H1 (cell line): ENCODE data around the gene RPS21.

ENCODE experiments used
- EZH2 ChIP-seq: fragments of 200-600 bp; sonication (generic); IDR thresholded peaks from 2 replicates; pipeline ENCODE4 v1.7.1; 2012; ENCODE audit warnings: low read depth, mild to moderate bottlenecking, moderate library complexity, low read length, inconsistent platforms; ENCODE audit not compliant: severe bottlenecking
- GABPA ChIP-seq: IDR thresholded peaks from 2 replicates; pipeline ENCODE4 v1.6.1; 2011; ENCODE audit warnings: mild to moderate bottlenecking, low read length, moderate library complexity, borderline replicate concordance; ENCODE audit not compliant: insufficient read depth
- KDM5A ChIP-seq: fragments of 200-600 bp; IDR thresholded peaks from 2 replicates; pipeline ENCODE4 v1.7.1; 2012; ENCODE audit warnings: mild to moderate bottlenecking, low read length, inconsistent platforms, mixed read lengths
- SIN3A ChIP-seq, 2 experiments: IDR thresholded peaks in 1 of 2; conservative IDR thresholded peaks in 1 of 2; 2 replicates each; pipeline ENCODE4 v1.6.1; 2011 to 2012; ENCODE audit warnings: low read length in 2 of 2, improper control_type of control experiment in 1 of 2, low read depth in 1 of 2, mild to moderate bottlenecking in 1 of 2
- TF ChIP-seq, protein P1 (sequence below), 3 experiments: IDR thresholded peaks; 1 replicate in 2 of 3; 2 replicates in 1 of 3; pipeline versions ENCODE4 v1.5.1 to v1.6.1; 2011; ENCODE audit warnings: low read length in 3 of 3, mild to moderate bottlenecking in 3 of 3, inconsistent platforms in 2 of 3, low read depth in 1 of 3, moderate library complexity in 1 of 3; ENCODE audit not compliant: insufficient read depth in 1 of 3; ENCODE audit errors: control extremely low read depth in 1 of 3

DNA sequence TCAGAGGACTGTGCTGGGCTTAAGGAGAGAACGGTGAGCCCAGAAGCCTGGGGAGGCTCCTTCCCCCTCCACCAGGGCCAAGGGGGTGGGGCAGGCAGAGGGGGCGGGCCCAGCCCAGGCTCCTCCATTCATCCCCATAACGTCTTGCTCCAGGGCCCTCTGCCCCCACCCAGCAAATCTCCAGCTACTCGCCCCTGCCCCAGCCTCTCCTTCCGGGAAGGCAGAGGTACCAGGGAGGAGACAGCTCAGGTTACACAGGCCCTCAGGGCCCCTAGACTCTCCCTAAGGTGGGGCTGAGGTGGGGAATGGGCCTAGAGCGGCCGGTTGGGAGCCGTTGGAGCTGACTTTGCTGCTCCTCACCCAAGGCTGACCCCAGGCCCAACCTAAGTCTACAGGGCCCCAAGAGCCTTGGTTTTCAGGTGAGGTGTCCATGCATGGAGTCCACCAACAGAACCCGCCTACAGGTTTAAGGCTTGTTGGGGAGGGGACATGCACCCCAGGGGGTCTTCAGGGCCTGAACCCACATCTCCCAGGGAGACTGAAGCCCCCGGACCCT lies 21.0 kb upstream of the RPS21 start:
- TF ChIP-seq EZH2 (no peak), KDM5A (no peak), GABPA (no peak), SIN3A (conservative IDR thresholded peaks at IDR 0.05 in 1 of 2, IDR thresholded peaks at IDR 0.05 in 1 of 2; ENCODE audit: low read depth in 1 of 2, low read length in 2 of 2) (no peak; a peak in 1 of 4 replicates)
- TF ChIP-seq, protein P1, sequence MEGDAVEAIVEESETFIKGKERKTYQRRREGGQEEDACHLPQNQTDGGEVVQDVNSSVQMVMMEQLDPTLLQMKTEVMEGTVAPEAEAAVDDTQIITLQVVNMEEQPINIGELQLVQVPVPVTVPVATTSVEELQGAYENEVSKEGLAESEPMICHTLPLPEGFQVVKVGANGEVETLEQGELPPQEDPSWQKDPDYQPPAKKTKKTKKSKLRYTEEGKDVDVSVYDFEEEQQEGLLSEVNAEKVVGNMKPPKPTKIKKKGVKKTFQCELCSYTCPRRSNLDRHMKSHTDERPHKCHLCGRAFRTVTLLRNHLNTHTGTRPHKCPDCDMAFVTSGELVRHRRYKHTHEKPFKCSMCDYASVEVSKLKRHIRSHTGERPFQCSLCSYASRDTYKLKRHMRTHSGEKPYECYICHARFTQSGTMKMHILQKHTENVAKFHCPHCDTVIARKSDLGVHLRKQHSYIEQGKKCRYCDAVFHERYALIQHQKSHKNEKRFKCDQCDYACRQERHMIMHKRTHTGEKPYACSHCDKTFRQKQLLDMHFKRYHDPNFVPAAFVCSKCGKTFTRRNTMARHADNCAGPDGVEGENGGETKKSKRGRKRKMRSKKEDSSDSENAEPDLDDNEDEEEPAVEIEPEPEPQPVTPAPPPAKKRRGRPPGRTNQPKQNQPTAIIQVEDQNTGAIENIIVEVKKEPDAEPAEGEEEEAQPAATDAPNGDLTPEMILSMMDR (IDR thresholded peaks at IDR 0.05; ENCODE audit: control extremely low read depth in 1 of 3, insufficient read depth in 1 of 3, low read depth in 1 of 3, low read length in 3 of 3), result no peak
